H9 (cell line): Measurements from ENCODE around the gene JMJD7. TPM values are rescaled to one million over a fixed set of nuclear protein-coding genes. Genes with fewer than 3 reads are reported as not detected.

Experiments used
- DNase-seq: peaks from one replicate; pipeline ENCODE4 v3.0.0-alpha.2; 2017
- H2AFZ ChIP-seq: one replicate; pipeline ENCODE4 v1.6.1; 2013; ENCODE audit warnings: mild to moderate bottlenecking, low read length, control low read depth, moderate library complexity
- H2AK5ac ChIP-seq: 2 replicates; pipeline ENCODE4 v1.6.1; 2013; ENCODE audit warnings: low read length, control low read depth, mixed read lengths; ENCODE audit not compliant: insufficient read length
- H2BK120ac ChIP-seq: one replicate; pipeline ENCODE4 v1.6.1; 2013; ENCODE audit warnings: low read depth, mild to moderate bottlenecking, low read length, control low read depth, inconsistent platforms; ENCODE audit not compliant: poor library complexity, severe bottlenecking
- H2BK12ac ChIP-seq: 2 replicates; pipeline ENCODE4 v1.6.1; 2013; ENCODE audit warnings: low read length, control low read depth, mixed read lengths, low read depth; ENCODE audit not compliant: insufficient read length
- H2BK15ac ChIP-seq: 2 replicates; pipeline ENCODE4 v1.6.1; 2013; ENCODE audit warnings: low read depth, low read length, control low read depth
- H2BK20ac ChIP-seq: one replicate; pipeline ENCODE4 v1.6.1; 2013; ENCODE audit warnings: low read depth, mild to moderate bottlenecking, low read length, control low read depth, inconsistent platforms; ENCODE audit not compliant: poor library complexity, severe bottlenecking
- H2BK5ac ChIP-seq: 2 replicates; pipeline ENCODE4 v1.6.1; 2013; ENCODE audit warnings: low read length, control low read depth, mixed read lengths; ENCODE audit not compliant: insufficient read length
- H3K14ac ChIP-seq: 2 replicates; pipeline ENCODE4 v1.6.1; 2013; ENCODE audit warnings: low read length, control low read depth; ENCODE audit not compliant: insufficient read depth
- H3K18ac ChIP-seq: 2 replicates; pipeline ENCODE4 v1.6.1; 2013; ENCODE audit warnings: low read depth, mild to moderate bottlenecking, mixed read lengths, low read length, control low read depth; ENCODE audit not compliant: insufficient read length
- H3K23ac ChIP-seq: 2 replicates; pipeline ENCODE4 v1.6.1; 2013; ENCODE audit warnings: low read length, control low read depth, mixed read lengths, low read depth; ENCODE audit not compliant: insufficient read length
- H3K23me2 ChIP-seq: 2 replicates; pipeline ENCODE4 v1.6.1; 2013; ENCODE audit warnings: low read depth, mild to moderate bottlenecking, mixed read lengths, low read length, control low read depth; ENCODE audit not compliant: insufficient read length, poor library complexity, severe bottlenecking
- H3K27ac ChIP-seq: 2 replicates; pipeline ENCODE4 v1.5.1; 2013; ENCODE audit warnings: low read length, control low read depth, mixed read lengths, low read depth; ENCODE audit not compliant: insufficient read length
- H3K27me3 ChIP-seq: 2 replicates; pipeline ENCODE4 v1.6.1; 2013; ENCODE audit warnings: low read length, control low read depth, inconsistent platforms; ENCODE audit not compliant: insufficient read depth
- H3K4ac ChIP-seq: 2 replicates; pipeline ENCODE4 v1.6.1; 2013; ENCODE audit warnings: low read depth, mild to moderate bottlenecking, control low read depth, inconsistent platforms, low read length, moderate library complexity
- H3K4me1 ChIP-seq: 2 replicates; pipeline ENCODE4 v1.6.1; 2013; ENCODE audit warnings: low read length, control low read depth, inconsistent platforms; ENCODE audit not compliant: insufficient read depth
- H3K4me2 ChIP-seq: 2 replicates; pipeline ENCODE4 v1.6.1; 2013; ENCODE audit warnings: low read length, control low read depth, mixed read lengths; ENCODE audit not compliant: insufficient read length, insufficient read depth
- H3K56ac ChIP-seq: 2 replicates; pipeline ENCODE4 v1.6.1; 2013; ENCODE audit warnings: low read depth, mild to moderate bottlenecking, mixed read lengths, low read length, control low read depth; ENCODE audit not compliant: insufficient read length
- H3K79me1 ChIP-seq: 2 replicates; pipeline ENCODE4 v1.6.1; 2013; ENCODE audit warnings: low read depth, mild to moderate bottlenecking, moderate library complexity, low read length, control low read depth, inconsistent platforms; ENCODE audit not compliant: insufficient read depth, poor library complexity, severe bottlenecking
- H3K79me2 ChIP-seq: 2 replicates; pipeline ENCODE4 v1.6.1; 2013; ENCODE audit warnings: low read length, control low read depth, inconsistent platforms; ENCODE audit not compliant: insufficient read depth
- H3K9ac ChIP-seq: 2 replicates; pipeline ENCODE4 v1.6.1; 2013; ENCODE audit warnings: low read length, control low read depth, mixed read lengths; ENCODE audit not compliant: insufficient read length; ENCODE audit errors: extremely low read depth
- H3K9me3 ChIP-seq: one replicate; pipeline ENCODE4 v1.6.1; 2013; ENCODE audit warnings: low read depth, low read length, inconsistent platforms; ENCODE audit not compliant: control insufficient read depth
- H3T11ph ChIP-seq: one replicate; pipeline ENCODE4 v1.6.1; 2013; ENCODE audit warnings: mild to moderate bottlenecking, low read length, control low read depth, inconsistent platforms
- H4K20me1 ChIP-seq: one replicate; pipeline ENCODE4 v1.6.1; 2013; ENCODE audit not compliant: control insufficient read depth, insufficient read length, insufficient read depth
- H4K5ac ChIP-seq: 2 replicates; pipeline ENCODE4 v1.6.1; 2013; ENCODE audit warnings: low read depth, mild to moderate bottlenecking, mixed read lengths, low read length, control low read depth; ENCODE audit not compliant: insufficient read length
- H4K8ac ChIP-seq: replicated peaks from 2 replicates; pipeline ENCODE4 v1.6.1; 2013; ENCODE audit warnings: low read length, control low read depth, mixed read lengths, low read depth; ENCODE audit not compliant: insufficient read length
- H4K91ac ChIP-seq: 2 replicates; pipeline ENCODE4 v1.6.1; 2013; ENCODE audit warnings: low read depth, mild to moderate bottlenecking, moderate library complexity, mixed read lengths, low read length, control low read depth; ENCODE audit not compliant: insufficient read length
- H3K27ac Mint-ChIP-seq, 3 experiments: 2 replicates in 2 of 3; 3 replicates in 1 of 3; pipeline ENCODE4 v1.8.0; 2020 to 2021; ENCODE audit warnings: mixed read lengths in 3 of 3, mild to moderate bottlenecking in 1 of 3, moderate library complexity in 1 of 3
- H3K27me3 Mint-ChIP-seq: 2 replicates; pipeline ENCODE4 v1.8.0; 2021; ENCODE audit warnings: low read depth, mild to moderate bottlenecking, moderate library complexity, mixed read lengths
- H3K36me3 Mint-ChIP-seq, 3 experiments: 2 replicates in 2 of 3; 3 replicates in 1 of 3; pipeline ENCODE4 v1.8.0; 2020 to 2021; ENCODE audit warnings: low read depth in 3 of 3, mixed read lengths in 3 of 3; ENCODE audit not compliant: insufficient read depth in 1 of 3
- H3K4me1 Mint-ChIP-seq, 2 experiments: 2 replicates each; pipeline ENCODE4 v1.8.0; 2020; ENCODE audit warnings: mixed read lengths in 2 of 2
- H3K4me3 Mint-ChIP-seq, 2 experiments: 2 replicates in 1 of 2; 3 replicates in 1 of 2; pipeline ENCODE4 v1.8.0; 2020 to 2021; ENCODE audit warnings: mild to moderate bottlenecking in 2 of 2, mixed read lengths in 2 of 2, moderate library complexity in 1 of 2
- H3K9me3 Mint-ChIP-seq, 2 experiments: 2 replicates in 1 of 2; 3 replicates in 1 of 2; pipeline ENCODE4 v1.8.0; 2020; ENCODE audit warnings: mild to moderate bottlenecking in 2 of 2, mixed read lengths in 2 of 2, moderate library complexity in 1 of 2
- WGBS: extraction: QIAGEN DNeasy Blood & Tissue Kit; methylation state at CpG from one replicate; pipeline ENCODE4 v1.1.7; 2013; ENCODE audit warnings: missing lambda C conversion rate, low lambda C conversion rate, mixed read lengths; ENCODE audit not compliant: insufficient read length; ENCODE audit errors: extremely low coverage; 5-methylcytosine and 5-hydroxymethylcytosine counted together
- total RNA-seq: library from RNA; stranded (reverse); gene quantifications from 2 replicates; pipeline ENCODE4 v1.2.1, GENCODE V29; 2021
- TF ChIP-seq, protein P1 (sequence below): fragments of 200-600 bp; sonication (generic); conservative IDR thresholded peaks from 3 replicates; pipeline ENCODE4 v1.8.0; 2021; ENCODE audit warnings: antibody characterized with exemption, mild to moderate bottlenecking

Gene JMJD7
- total RNA-seq, 1 experiment from 2014 or later = 13.3 TPM

DNA sequence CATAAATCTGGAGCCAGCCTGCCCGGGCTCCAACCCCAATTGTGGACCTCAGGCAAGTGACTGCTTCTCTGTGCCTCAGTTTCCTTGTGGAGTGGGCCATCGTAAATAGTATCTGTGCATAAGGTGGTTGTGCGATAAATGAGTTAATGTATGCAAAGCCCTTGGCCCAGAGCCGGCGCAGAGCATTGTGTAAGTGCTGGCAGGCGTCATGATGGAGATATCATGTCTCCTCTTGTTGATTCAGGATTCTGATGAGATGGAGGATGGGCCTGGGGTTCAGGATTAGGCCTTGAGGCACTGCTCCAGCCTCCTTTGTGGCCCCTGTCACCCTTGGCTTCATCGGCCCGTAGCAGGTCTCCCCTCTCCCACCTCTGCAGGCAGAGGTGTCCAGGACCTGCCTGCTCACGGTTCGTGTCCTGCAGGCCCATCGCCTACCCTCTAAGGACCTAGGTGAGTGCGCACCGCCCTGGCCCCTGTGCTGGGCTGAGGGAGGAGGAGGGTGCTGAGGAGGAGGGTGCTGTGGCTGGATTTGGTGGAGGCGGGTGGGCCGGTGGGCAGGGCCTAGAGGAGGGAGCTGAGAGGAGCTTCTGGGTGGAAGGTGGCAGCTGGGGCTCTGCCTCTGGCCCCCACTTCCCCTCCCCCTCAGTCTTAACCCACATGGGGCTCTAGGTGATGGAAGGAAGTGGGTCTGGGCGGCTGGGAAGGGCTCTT is 12.0 kb downstream of the JMJD7 start:
- Histone ChIP-seq H3K9ac (no peak overlapping the region), H3K4me2 (no peak overlapping the region), H3K4ac (no peak overlapping the region), H2BK15ac (no peak overlapping the region), H4K5ac (no peak overlapping the region), H3K79me2 (no peaks in the 10 kb centered on the region), H3K56ac (no peak overlapping the region), H3T11ph (no peak overlapping the region), H3K23me2 (no peaks in the 10 kb centered on the region), H2BK20ac (no peak overlapping the region), H2BK120ac (no peak overlapping the region), H2AFZ (no peak overlapping the region), H3K4me1 (no peaks in the 10 kb centered on the region), H4K8ac (no peak overlapping the region), H4K91ac (no peak overlapping the region), H3K27ac (no peak overlapping the region), H2BK12ac (no peak overlapping the region), H2BK5ac (no peak overlapping the region), H3K9me3 (no peaks in the 10 kb centered on the region), H3K18ac (no peak overlapping the region), H3K27me3 (no peaks in the 10 kb centered on the region), H4K20me1 (peaks cover 3% of the 10 kb centered on the region), H3K14ac (no peak overlapping the region; the same call in 1 of the 2 replicates), H3K79me1 (no peaks in the 10 kb centered on the region), H2AK5ac (no peak overlapping the region), H3K23ac (no peak overlapping the region)
- Mint-ChIP-seq H3K9me3 (no peaks in the 10 kb centered on the region), H3K27me3 (no peaks in the 10 kb centered on the region), H3K4me3 (no peak overlapping the region), H3K36me3 (peaks cover 3 to 12% (median 6%) of the 10 kb centered on the region in 3 experiments; a peak in 6 of 7 replicates), H3K27ac (no peak overlapping the region), H3K4me1 (no peaks in the 10 kb centered on the region)
- no peak for DNase-seq
- WGBS = no CpG with 5 or more reads among the region's 16 CpGs
- TF ChIP-seq, protein P1, sequence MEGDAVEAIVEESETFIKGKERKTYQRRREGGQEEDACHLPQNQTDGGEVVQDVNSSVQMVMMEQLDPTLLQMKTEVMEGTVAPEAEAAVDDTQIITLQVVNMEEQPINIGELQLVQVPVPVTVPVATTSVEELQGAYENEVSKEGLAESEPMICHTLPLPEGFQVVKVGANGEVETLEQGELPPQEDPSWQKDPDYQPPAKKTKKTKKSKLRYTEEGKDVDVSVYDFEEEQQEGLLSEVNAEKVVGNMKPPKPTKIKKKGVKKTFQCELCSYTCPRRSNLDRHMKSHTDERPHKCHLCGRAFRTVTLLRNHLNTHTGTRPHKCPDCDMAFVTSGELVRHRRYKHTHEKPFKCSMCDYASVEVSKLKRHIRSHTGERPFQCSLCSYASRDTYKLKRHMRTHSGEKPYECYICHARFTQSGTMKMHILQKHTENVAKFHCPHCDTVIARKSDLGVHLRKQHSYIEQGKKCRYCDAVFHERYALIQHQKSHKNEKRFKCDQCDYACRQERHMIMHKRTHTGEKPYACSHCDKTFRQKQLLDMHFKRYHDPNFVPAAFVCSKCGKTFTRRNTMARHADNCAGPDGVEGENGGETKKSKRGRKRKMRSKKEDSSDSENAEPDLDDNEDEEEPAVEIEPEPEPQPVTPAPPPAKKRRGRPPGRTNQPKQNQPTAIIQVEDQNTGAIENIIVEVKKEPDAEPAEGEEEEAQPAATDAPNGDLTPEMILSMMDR = no peak
